AG04450 (cell line): ENCODE measurements around the gene ZNF805. TPM values are rescaled to one million over a fixed set of nuclear protein-coding genes. Genes with fewer than 3 reads are reported as not detected.

ENCODE experiments used
- CTCF ChIA-PET: fragments of 300-600, 350-600 bp; formaldehyde crosslinking; extraction: SDS; loops from one replicate; lab custom pipeline; 2022; ENCODE audit warnings: antibody characterized with exemption, inconsistent platforms; lab: Charles Lee
- POLR2A ChIA-PET: fragments of 350-600 bp; formaldehyde crosslinking; extraction: SDS; loops from one replicate; lab custom pipeline; 2021; ENCODE audit warnings: antibody characterized with exemption, inconsistent platforms; lab: Yijun Ruan, JAX
- DNase-seq: peaks from one replicate; pipeline ENCODE4 v3.0.0-alpha.2; 2011; ENCODE audit warnings: low read depth, low spot score
- H3K27ac ChIP-seq: one replicate; pipeline ENCODE4 v1.5.1; 2012; ENCODE audit warnings: low read depth, low read length, control low read depth
- H3K27me3 ChIP-seq: one replicate; pipeline ENCODE4 v1.6.0; 2012; ENCODE audit warnings: low read length; ENCODE audit not compliant: control insufficient read depth, insufficient read depth
- H3K4me3 ChIP-seq: 2 replicates; pipeline ENCODE4 v1.5.1; 2011; ENCODE audit warnings: mild to moderate bottlenecking, low read depth, low read length, control low read depth
- H3K9me3 ChIP-seq: 2 replicates; pipeline ENCODE4 v1.5.1; 2012; ENCODE audit warnings: low read length; ENCODE audit not compliant: control insufficient read depth, insufficient read depth
- polyA plus RNA-seq: library from polyadenylated mRNA; depleted of rRNA; stranded (reverse); fragments of >200 nt; gene quantifications from 2 replicates; pipeline ENCODE4 v1.2.3, GENCODE V29; 2011; rRNA removed
- TF ChIP-seq, protein P1 (sequence below): IDR thresholded peaks from 2 replicates; pipeline ENCODE4 v1.5.1; 2011; ENCODE audit warnings: low read depth, low read length, control low read depth, inconsistent platforms

The ZNF805 gene
- polyA plus RNA-seq, 1 experiment, result 6.1 TPM

DNA sequence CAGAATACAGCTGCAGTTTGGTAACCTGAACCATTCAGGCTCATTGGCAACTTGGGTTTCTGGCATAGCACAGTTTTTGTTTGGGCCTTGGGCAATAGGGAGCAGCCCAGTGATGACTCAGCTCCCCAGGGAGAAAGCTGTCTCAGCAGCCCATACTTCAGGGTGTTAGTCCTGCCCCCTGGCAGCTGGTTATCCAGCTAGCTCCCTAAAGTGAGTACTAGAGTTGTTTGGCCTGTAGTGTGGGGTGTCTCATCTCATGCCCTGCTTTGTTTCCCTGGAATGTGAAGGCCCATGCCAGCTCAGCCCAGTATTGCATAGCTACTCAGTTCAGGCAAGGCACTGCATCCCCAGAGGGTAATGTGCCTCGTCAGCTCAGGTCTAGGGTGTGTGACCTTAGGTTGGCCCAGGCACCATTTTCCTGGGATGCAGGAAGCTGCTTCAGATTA lies 61.6 kb downstream of the ZNF805 start:
- Histone ChIP-seq H3K27ac (peak overlapping the region; percentile 80), H3K4me3 (no peak overlapping the region), H3K27me3 (no peaks in the 10 kb centered on the region), H3K9me3 (no peaks in the 10 kb centered on the region)
- ChIA-PET CTCF (interaction anchor here (0.8 to 1.1 kb wide), 3 partner anchors 12 to 19 kb away, joined by 3 to 5 read pairs (median 4); no protein-coding TSS in a partner anchor), POLR2A (interaction anchor here (0.5 to 1.3 kb wide), 8 partner anchors 9 to 88 kb away, joined by 3 to 10 read pairs (median 5); partner anchors contain the start of genes ZNF304 and ZNF548)
- TF ChIP-seq, protein P1, sequence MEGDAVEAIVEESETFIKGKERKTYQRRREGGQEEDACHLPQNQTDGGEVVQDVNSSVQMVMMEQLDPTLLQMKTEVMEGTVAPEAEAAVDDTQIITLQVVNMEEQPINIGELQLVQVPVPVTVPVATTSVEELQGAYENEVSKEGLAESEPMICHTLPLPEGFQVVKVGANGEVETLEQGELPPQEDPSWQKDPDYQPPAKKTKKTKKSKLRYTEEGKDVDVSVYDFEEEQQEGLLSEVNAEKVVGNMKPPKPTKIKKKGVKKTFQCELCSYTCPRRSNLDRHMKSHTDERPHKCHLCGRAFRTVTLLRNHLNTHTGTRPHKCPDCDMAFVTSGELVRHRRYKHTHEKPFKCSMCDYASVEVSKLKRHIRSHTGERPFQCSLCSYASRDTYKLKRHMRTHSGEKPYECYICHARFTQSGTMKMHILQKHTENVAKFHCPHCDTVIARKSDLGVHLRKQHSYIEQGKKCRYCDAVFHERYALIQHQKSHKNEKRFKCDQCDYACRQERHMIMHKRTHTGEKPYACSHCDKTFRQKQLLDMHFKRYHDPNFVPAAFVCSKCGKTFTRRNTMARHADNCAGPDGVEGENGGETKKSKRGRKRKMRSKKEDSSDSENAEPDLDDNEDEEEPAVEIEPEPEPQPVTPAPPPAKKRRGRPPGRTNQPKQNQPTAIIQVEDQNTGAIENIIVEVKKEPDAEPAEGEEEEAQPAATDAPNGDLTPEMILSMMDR, result peak; percentile 4; the same call in 1 of the 2 replicates
- peak; percentile 87 for DNase-seq

DNA sequence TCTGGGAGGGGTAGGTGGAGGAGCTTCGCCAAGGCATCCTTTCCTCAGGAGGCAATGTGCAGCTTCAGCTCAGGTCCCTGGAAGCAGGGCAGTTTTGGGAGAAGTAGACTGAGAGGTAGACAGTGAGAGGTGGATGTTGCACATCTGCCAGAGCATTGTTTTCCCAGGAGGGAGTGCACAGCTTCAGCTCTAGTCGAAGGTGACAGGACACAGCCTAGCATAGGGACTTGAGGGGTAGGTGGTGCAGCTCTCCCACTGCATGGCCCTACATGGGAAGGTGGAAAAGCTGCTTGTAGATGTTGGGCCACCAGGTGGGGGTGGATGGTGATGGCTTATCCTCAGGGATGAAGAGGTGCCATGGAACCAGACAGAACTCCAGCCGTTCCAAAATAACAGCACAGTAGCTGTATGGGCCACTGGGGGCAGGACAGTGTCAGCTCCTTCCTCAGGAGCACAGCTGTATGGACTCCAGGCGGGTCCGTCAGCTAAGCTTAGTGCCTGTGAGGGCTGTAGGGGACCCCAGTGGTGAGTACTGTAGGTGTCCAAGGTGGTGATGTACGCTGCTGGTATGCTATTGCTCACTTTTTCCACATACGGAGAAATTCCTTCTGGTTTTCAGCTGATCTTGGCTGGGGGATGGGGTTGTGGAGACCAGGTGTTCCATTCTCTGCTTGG lies 62.4 kb downstream of the ZNF805 start:
- Histone ChIP-seq H3K27ac (peak overlapping the region; percentile 80), H3K4me3 (no peak overlapping the region), H3K9me3 (no peaks in the 10 kb centered on the region), H3K27me3 (no peaks in the 10 kb centered on the region)
- ChIA-PET POLR2A (interaction anchor here (0.7 to 1.1 kb wide), 2 partner anchors 14 to 48 kb away, joined by 3 to 4 read pairs; partner anchors contain the start of gene ZNF304), CTCF (interaction anchor here (1.1 kb wide), 1 partner anchor 14 kb away, joined by 5 read pairs; no protein-coding TSS in a partner anchor)
- TF ChIP-seq, protein P1, result no peak
- no peak for DNase-seq

Other genes starting within 250 kb of the ZNF805 start
- gene USP29, start 120.6 kb upstream of the ZNF805 start, polyA plus RNA-seq, result not detected in 2 replicates
- gene ZIM3, start 95.4 kb upstream of the ZNF805 start, polyA plus RNA-seq, result not detected in 2 replicates
- gene DUXA, start 73.1 kb upstream of the ZNF805 start, polyA plus RNA-seq, result not detected in 2 replicates
- 7.1 and 7.8 TPM in 2 replicates for gene ZNF264, start 49.1 kb upstream of the ZNF805 start, polyA plus RNA-seq
- gene AURKC, start 9.6 kb upstream of the ZNF805 start, polyA plus RNA-seq, result 0.17 and 0.19 TPM in 2 replicates
- 11.2 and 13.0 TPM in 2 replicates for gene ZNF460, start 39.9 kb downstream of the ZNF805 start, polyA plus RNA-seq
- 2.6 and 2.7 TPM in 2 replicates for gene ZNF543, start 79.8 kb downstream of the ZNF805 start, polyA plus RNA-seq
- 7.1 and 7.8 TPM in 2 replicates for gene ZNF304, start 110.6 kb downstream of the ZNF805 start, polyA plus RNA-seq
- 16.5 and 19.6 TPM in 2 replicates for gene TRAPPC2B, start 122.9 kb downstream of the ZNF805 start, polyA plus RNA-seq
- 3.3 and 3.7 TPM in 2 replicates for gene ZNF547, start 122.9 kb downstream of the ZNF805 start, polyA plus RNA-seq
- 12.7 and 14.2 TPM in 2 replicates for gene ZNF548, start 149.2 kb downstream of the ZNF805 start, polyA plus RNA-seq
- gene ZNF17, start 170.5 kb downstream of the ZNF805 start, polyA plus RNA-seq, result 5.7 and 6.4 TPM in 2 replicates
- gene ZNF749, start 194.7 kb downstream of the ZNF805 start, polyA plus RNA-seq, result 7.4 and 9.7 TPM in 2 replicates
- gene VN1R1, start 216.5 kb downstream of the ZNF805 start, polyA plus RNA-seq, result 0.11 and 0.21 TPM in 2 replicates
- 6.6 and 6.8 TPM in 2 replicates for gene ZNF772, start 236.9 kb downstream of the ZNF805 start, polyA plus RNA-seq
- gene ZNF419, start 247.1 kb downstream of the ZNF805 start, polyA plus RNA-seq, result 8.7 and 11.1 TPM in 2 replicates